SH-SY5Y (cell line): ENCODE data around the gene ZKSCAN8.

Experiments used
- GATA2 ChIP-seq: IDR thresholded peaks from 2 replicates; pipeline ENCODE4 v1.6.1; 2011; ENCODE audit warnings: mild to moderate bottlenecking, low read depth, low read length
- GATA3 ChIP-seq: IDR thresholded peaks from 2 replicates; pipeline ENCODE4 v1.6.1; 2011; ENCODE audit warnings: low read depth, mild to moderate bottlenecking, low read length, moderate library complexity

- TF ChIP-seq GATA2 (no peak), GATA3 (no peak)
Measured at GRCh38 chr6:28207510-28208110, 65.9 kb downstream of the ZKSCAN8 start.
